Fibroblast of pulmonary artery (primary cell): Measurements from ENCODE around the gene FMN2.
"Not testable (repeated sequence)": the region's sequence is repeated elsewhere in the genome, so short reads cannot be mapped to it uniquely, and the experiment has no call there.

Experiments
- DNase-seq: peaks from one replicate; pipeline ENCODE4 v3.0.0-alpha.2; 2010; ENCODE audit warnings: low read depth
- H3K4me3 ChIP-seq: replicated peaks from 2 replicates; pipeline ENCODE4 v1.5.1; 2011; ENCODE audit warnings: low read depth, mild to moderate bottlenecking, control low read depth, low read length, moderate library complexity
- CTCF ChIP-seq: IDR thresholded peaks from 2 replicates; pipeline ENCODE4 v1.5.1; 2011; ENCODE audit warnings: mild to moderate bottlenecking, control low read depth, low read length, inconsistent platforms; ENCODE audit errors: missing control alignments

Gene FMN2

GRCh38 chr1:240255922-240256321, 164.2 kb downstream of the FMN2 start:
- no peak overlapping the region for H3K4me3 ChIP-seq
- no peak for DNase-seq
- no peak for TF ChIP-seq CTCF

GRCh38 chr1:240256836-240257503, 165.3 kb downstream of the FMN2 start:
- TF ChIP-seq CTCF, result no peak
- DNase-seq, result no peak

GRCh38 chr1:240258910-240259309, 167.2 kb downstream of the FMN2 start:
- no peak for TF ChIP-seq CTCF
- H3K4me3 ChIP-seq, result no peak overlapping the region
- peak; percentile 39 for DNase-seq

More at GRCh38 chr1:240256836-240257503, 165.3 kb downstream of the FMN2 start:
- H3K4me3 ChIP-seq, result no peak overlapping the region

GRCh38 chr1:240264494-240264893, 172.8 kb downstream of the FMN2 start:
- H3K4me3 ChIP-seq, result not testable (repeated sequence)

GRCh38 chr1:240271081-240271480, 179.4 kb downstream of the FMN2 start:
- no peak overlapping the region for H3K4me3 ChIP-seq
- no peak for DNase-seq
- TF ChIP-seq CTCF, result no peak

More at GRCh38 chr1:240264494-240264893, 172.8 kb downstream of the FMN2 start:
- DNase-seq, result not testable (repeated sequence)

GRCh38 chr1:240274569-240274968, 182.9 kb downstream of the FMN2 start:
- no peak overlapping the region for H3K4me3 ChIP-seq
- DNase-seq, result no peak
- TF ChIP-seq CTCF, result no peak

GRCh38 chr1:240275219-240275618, 183.5 kb downstream of the FMN2 start:
- DNase-seq, H3K4me3 ChIP-seq: not testable (repeated sequence)

- no peak for DNase-seq
- H3K4me3 ChIP-seq, result no peak overlapping the region
- TF ChIP-seq CTCF, result no peak
These were observed 186.4 kb downstream of the FMN2 start for GRCh38 chr1:240278082-240278481.
